DOHH2 (cell line): ENCODE measurements around the gene PITPNC1.

Source experiments
- CTCF ChIP-seq: fragments of 200-600 bp; sonication (generic); IDR thresholded peaks from one replicate; pipeline ENCODE4 v1.5.1; 2014; ENCODE audit warnings: antibody characterized with exemption, mild to moderate bottlenecking, low read depth, low read length; ENCODE audit not compliant: poor library complexity, severe bottlenecking
- EZH2phosphoT487 ChIP-seq: fragments of 200-600 bp; sonication (generic); IDR thresholded peaks from 2 replicates; pipeline ENCODE4 v1.6.1; 2017; ENCODE audit warnings: borderline replicate concordance, mild to moderate bottlenecking, antibody characterized with exemption, low read length, moderate library complexity, mixed read lengths

DNA sequence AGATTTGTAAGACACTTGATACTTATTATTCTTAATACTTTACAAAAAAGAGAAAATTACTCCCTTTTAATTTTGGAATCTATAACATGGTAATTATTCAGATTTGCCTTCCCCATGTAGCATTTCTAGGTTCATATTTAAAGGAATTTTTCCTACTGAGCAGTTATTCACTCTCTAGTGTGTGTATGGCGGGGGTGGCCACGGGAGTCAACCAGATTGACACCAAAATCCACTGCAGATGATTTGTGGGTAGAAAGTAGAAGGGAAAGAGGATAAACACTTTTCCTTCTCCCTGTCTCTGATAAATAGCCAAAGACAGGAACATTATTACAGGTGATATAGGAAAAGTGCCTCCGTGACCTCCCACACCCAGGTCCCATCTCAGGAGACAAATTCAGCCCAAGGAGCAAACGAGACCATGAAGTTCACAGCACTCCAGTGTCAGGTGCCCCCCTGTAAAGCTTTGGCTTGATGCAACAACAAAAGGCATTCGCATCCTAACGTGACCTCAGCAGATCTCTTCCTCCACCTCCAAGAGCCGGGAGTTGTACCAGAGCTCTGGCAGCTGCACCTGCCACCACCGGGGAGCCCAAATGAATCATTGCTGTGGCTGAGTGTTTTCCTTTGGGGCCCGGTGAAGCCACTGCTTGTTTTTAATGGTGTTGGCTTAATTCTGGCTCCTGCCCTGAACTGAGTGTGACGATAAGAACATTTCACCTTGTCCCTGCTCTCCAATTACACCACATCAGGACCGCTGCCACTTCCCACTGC, 248.0 kb downstream of the PITPNC1 start:
- TF ChIP-seq CTCF (no peak), EZH2phosphoT487 (no peak)
